PFSK-1 (cell line): ENCODE measurements around the gene RTN1.

Source experiments
- FOXP2 ChIP-seq: optimal IDR thresholded peaks from 2 replicates; pipeline ENCODE3; 2011; ENCODE audit warnings: borderline replicate concordance, control low read depth, inconsistent platforms; ENCODE audit not compliant: insufficient read depth; ENCODE audit errors: extremely low read length, extremely low read depth
- POLR2AphosphoS5 ChIP-seq: IDR thresholded peaks from 2 replicates; pipeline ENCODE4 v1.6.1; 2012; ENCODE audit warnings: low read depth, mild to moderate bottlenecking, control low read depth, low read length, moderate library complexity
- SIN3A ChIP-seq: IDR thresholded peaks from 2 replicates; pipeline ENCODE4 v1.6.1; 2012; ENCODE audit warnings: mild to moderate bottlenecking, low read length, moderate library complexity, borderline replicate concordance; ENCODE audit not compliant: insufficient read depth
- TAF1 ChIP-seq: IDR thresholded peaks from 2 replicates; pipeline ENCODE4 v1.6.1; 2012; ENCODE audit warnings: low read length, control low read depth, borderline replicate concordance; ENCODE audit not compliant: insufficient read depth
- TF ChIP-seq, protein P1 (sequence below), 2 experiments: IDR thresholded peaks; 2 replicates each; pipeline versions ENCODE4 v1.6.1 to v1.8.0; 2011 to 2012; ENCODE audit warnings: low read depth in 2 of 2, low read length in 2 of 2, control low read depth in 1 of 2, inconsistent platforms in 1 of 2, mild to moderate bottlenecking in 1 of 2, moderate library complexity in 1 of 2; ENCODE audit not compliant: insufficient read depth in 1 of 2

The RTN1 gene

DNA sequence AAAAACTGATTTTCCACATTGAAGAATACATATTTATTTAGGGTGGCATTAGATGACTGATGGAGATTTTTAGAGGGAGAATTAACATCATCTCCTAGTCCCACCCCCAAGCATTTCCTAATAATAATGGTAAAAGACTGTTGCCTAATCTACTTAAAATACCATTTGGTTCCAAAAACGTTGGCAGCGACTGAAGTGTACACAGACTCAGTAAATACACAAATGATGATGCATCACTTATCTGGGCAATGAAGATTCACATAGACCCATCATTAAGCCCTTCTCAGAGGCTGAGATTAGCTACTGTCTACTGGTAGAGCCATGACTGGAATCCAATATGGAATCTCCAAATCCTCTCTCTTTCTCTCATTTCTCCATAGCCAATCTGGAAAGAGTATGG is 18.2 kb downstream of the RTN1 start:
- TF ChIP-seq SIN3A (no peak), TAF1 (no peak), FOXP2 (no peak), POLR2AphosphoS5 (no peak)
- TF ChIP-seq, protein P1, sequence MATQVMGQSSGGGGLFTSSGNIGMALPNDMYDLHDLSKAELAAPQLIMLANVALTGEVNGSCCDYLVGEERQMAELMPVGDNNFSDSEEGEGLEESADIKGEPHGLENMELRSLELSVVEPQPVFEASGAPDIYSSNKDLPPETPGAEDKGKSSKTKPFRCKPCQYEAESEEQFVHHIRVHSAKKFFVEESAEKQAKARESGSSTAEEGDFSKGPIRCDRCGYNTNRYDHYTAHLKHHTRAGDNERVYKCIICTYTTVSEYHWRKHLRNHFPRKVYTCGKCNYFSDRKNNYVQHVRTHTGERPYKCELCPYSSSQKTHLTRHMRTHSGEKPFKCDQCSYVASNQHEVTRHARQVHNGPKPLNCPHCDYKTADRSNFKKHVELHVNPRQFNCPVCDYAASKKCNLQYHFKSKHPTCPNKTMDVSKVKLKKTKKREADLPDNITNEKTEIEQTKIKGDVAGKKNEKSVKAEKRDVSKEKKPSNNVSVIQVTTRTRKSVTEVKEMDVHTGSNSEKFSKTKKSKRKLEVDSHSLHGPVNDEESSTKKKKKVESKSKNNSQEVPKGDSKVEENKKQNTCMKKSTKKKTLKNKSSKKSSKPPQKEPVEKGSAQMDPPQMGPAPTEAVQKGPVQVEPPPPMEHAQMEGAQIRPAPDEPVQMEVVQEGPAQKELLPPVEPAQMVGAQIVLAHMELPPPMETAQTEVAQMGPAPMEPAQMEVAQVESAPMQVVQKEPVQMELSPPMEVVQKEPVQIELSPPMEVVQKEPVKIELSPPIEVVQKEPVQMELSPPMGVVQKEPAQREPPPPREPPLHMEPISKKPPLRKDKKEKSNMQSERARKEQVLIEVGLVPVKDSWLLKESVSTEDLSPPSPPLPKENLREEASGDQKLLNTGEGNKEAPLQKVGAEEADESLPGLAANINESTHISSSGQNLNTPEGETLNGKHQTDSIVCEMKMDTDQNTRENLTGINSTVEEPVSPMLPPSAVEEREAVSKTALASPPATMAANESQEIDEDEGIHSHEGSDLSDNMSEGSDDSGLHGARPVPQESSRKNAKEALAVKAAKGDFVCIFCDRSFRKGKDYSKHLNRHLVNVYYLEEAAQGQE (IDR thresholded peaks at IDR 0.05; ENCODE audit: insufficient read depth in 1 of 2, low read depth in 2 of 2, low read length in 2 of 2), result no peak

DNA sequence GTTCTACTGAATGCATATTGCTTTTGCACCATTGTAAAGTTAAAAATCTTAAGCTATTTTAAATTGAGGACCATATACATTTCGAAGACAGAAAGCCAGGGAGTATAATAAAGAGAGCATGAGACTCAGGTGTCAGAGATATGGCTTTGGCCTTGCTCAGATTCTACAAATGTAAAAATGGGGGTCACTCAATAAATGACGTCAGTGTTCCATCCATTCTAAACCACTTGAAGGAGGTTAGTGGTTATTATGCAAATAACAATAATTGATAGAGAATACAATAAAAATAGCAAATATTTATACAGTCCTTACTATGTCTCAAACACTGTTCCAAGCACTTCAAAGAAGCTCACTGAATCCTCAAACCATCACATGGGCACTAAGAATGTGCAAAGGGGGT is 20.1 kb downstream of the RTN1 start:
- TF ChIP-seq FOXP2 (no peak), SIN3A (no peak), POLR2AphosphoS5 (no peak), TAF1 (no peak)
- TF ChIP-seq, protein P1 (IDR thresholded peaks at IDR 0.05; ENCODE audit: insufficient read depth in 1 of 2, low read depth in 2 of 2, low read length in 2 of 2), result no peak

DNA sequence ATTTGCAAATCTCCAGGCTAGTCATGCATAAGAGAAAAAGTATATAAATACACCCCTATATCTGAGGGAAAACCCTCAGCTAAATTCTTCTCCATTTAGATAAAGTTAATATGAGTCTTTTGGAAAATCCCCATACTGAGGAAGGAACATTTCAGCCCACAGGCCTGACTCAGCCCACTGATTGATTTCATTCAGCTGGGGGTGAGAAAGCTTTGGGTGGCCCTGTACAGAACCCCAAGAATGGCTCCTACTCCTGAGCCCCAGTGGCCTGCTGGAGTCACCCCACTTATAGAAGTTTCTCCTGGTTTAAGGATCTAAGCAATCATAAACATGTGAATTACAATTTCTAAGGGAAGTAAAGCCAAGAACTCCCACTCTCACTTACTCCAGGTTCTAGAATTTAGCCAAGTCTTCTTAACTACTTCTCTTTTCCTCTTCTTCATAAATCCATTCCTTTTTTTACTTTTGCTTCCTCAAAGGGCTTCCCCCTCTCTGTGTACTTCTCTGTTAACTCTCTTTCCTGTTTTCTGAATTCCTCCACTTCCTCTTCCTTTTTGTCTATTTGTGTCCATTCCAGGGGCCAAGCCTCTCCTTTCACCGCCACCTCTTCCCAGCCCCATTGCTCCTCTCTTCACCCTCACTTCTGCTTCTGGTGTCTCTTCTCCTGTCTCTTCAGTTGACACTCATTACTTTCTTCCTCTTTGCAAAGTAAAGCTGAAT is 21.0 kb downstream of the RTN1 start:
- TF ChIP-seq SIN3A (no peak), FOXP2 (no peak), POLR2AphosphoS5 (no peak), TAF1 (no peak)
- TF ChIP-seq, protein P1 (IDR thresholded peaks at IDR 0.05; ENCODE audit: insufficient read depth in 1 of 2, low read depth in 2 of 2, low read length in 2 of 2), result no peak

DNA sequence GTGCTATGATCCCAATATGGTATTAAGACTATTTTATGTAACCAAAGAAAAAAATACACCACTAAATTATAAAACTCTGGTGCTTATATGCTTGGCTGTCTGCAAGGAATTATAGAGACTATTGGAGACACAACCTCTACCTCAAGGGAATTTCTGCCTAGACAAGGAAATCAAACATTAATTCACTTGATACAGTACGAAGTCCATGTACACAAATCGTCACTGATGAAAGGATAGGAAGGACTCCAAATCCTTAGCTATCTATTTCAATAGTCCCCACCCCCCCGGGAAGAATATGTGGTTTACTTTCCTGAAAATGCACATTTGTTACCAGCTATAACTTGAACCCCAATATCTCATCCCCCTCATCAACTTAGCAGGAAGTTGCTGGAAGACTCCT is 21.9 kb downstream of the RTN1 start:
- TF ChIP-seq FOXP2 (no peak), TAF1 (no peak), SIN3A (no peak)
- TF ChIP-seq, protein P1 (IDR thresholded peaks at IDR 0.05; ENCODE audit: insufficient read depth in 1 of 2, low read depth in 2 of 2, low read length in 2 of 2), result no peak
